ENCODE results near the gene ARL4A. TPM values are rescaled to one million over a fixed set of nuclear protein-coding genes. Genes with fewer than 3 reads are reported as not detected.

ARL4A gene
- total and polyA plus RNA-seq, 2 of the 13 experiments (the other 11 are each of a cell fraction or from before 2014, with no cell fraction given) = 10.8 to 25.6 TPM

GRCh38 chr7:12686234-12686890 lies 1.1 kb upstream of the ARL4A start (continued):
- TF ChIP-seq, protein P1, sequence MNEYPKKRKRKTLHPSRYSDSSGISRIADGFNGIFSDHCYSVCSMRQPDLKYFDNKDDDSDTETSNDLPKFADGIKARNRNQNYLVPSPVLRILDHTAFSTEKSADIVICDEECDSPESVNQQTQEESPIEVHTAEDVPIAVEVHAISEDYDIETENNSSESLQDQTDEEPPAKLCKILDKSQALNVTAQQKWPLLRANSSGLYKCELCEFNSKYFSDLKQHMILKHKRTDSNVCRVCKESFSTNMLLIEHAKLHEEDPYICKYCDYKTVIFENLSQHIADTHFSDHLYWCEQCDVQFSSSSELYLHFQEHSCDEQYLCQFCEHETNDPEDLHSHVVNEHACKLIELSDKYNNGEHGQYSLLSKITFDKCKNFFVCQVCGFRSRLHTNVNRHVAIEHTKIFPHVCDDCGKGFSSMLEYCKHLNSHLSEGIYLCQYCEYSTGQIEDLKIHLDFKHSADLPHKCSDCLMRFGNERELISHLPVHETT (CRISPR knock-in tag; conservative IDR thresholded peaks at IDR 0.05) = no peak; the same call in 1 of the 2 replicates
- 0 out of 2 replicates have a peak, but pooled peaks have one; percentile 0 for TF ChIP-seq ZSCAN29 (CRISPR knock-in tag; conservative IDR thresholded peaks at IDR 0.05)
- TF ChIP-seq ZNF468 (CRISPR knock-in tag; IDR thresholded peaks at IDR 0.05) = peak; percentile 58; the same call in 1 of the 2 replicates
- TF ChIP-seq REPIN1 (CRISPR knock-in tag; IDR thresholded peaks at IDR 0.05; ENCODE audit: borderline replicate concordance, low read depth) = peak; percentile 22; the same call in 1 of the 2 replicates
- TF ChIP-seq HNRNPK (IDR thresholded peaks at IDR 0.05; ENCODE audit: low read depth, low read length, poor library complexity, severe bottlenecking) = no peak
- no peak for TF ChIP-seq REXO4 (CRISPR knock-in tag; IDR thresholded peaks at IDR 0.05; ENCODE audit: borderline replicate concordance)
- peak; percentile 95; the same call in 2 of the 3 replicates for TF ChIP-seq MXI1 (IDR thresholded peaks at IDR 0.05; ENCODE audit: borderline replicate concordance, low read depth, low read length)
- TF ChIP-seq ZNF7 (CRISPR knock-in tag; IDR thresholded peaks at IDR 0.05) = no peak
- TF ChIP-seq CENPT (CRISPR knock-in tag; IDR thresholded peaks at IDR 0.05; ENCODE audit: low read depth) = no peak
- TF ChIP-seq SIN3A (IDR thresholded peaks at IDR 0.05; ENCODE audit: borderline replicate concordance, low read depth, low read length) = peak; percentile 84; the same call in 1 of the 2 replicates
- TF ChIP-seq CERS6 (CRISPR knock-in tag; IDR thresholded peaks at IDR 0.05) = 0 out of 2 replicates have a peak, but pooled peaks have one; percentile 48
- TF ChIP-seq, protein P2, sequence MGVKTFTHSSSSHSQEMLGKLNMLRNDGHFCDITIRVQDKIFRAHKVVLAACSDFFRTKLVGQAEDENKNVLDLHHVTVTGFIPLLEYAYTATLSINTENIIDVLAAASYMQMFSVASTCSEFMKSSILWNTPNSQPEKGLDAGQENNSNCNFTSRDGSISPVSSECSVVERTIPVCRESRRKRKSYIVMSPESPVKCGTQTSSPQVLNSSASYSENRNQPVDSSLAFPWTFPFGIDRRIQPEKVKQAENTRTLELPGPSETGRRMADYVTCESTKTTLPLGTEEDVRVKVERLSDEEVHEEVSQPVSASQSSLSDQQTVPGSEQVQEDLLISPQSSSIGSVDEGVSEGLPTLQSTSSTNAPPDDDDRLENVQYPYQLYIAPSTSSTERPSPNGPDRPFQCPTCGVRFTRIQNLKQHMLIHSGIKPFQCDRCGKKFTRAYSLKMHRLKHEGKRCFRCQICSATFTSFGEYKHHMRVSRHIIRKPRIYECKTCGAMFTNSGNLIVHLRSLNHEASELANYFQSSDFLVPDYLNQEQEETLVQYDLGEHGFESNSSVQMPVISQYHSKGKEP (CRISPR knock-in tag; IDR thresholded peaks at IDR 0.05) = no peak
- TF ChIP-seq POLR2A (IDR thresholded peaks at IDR 0.05; ENCODE audit: insufficient read depth in 1 of 2, low read depth in 2 of 2, low read length in 2 of 2) = no peak
- TF ChIP-seq JUNB (CRISPR knock-in tag; IDR thresholded peaks at IDR 0.05; ENCODE audit: borderline replicate concordance) = no peak
- TF ChIP-seq ZBTB7B (CRISPR knock-in tag; IDR thresholded peaks at IDR 0.05) = no peak
- 0 out of 2 replicates have a peak, but pooled peaks have one; percentile 85 for TF ChIP-seq ZFP90 (CRISPR knock-in tag; IDR thresholded peaks at IDR 0.05; ENCODE audit: borderline replicate concordance)
- peak; percentile 69 for TF ChIP-seq TBL1XR1 (IDR thresholded peaks at IDR 0.05; ENCODE audit: borderline replicate concordance, low read length, partially characterized antibody)
- no peak for TF ChIP-seq ZNF558 (CRISPR knock-in tag; IDR thresholded peaks at IDR 0.05; ENCODE audit: borderline replicate concordance)
- no peak for TF ChIP-seq NFKBIZ (CRISPR knock-in tag; IDR thresholded peaks at IDR 0.05)
- no peak for TF ChIP-seq GABPA (IDR thresholded peaks at IDR 0.05; ENCODE audit: low read depth, low read length)
- peak; percentile 69 for TF ChIP-seq GABPA (CRISPR knock-in tag; IDR thresholded peaks at IDR 0.05; ENCODE audit: low read depth)
- TF ChIP-seq SATB2 (CRISPR knock-in tag; IDR thresholded peaks at IDR 0.05) = no peak
- peak; percentile 51 for TF ChIP-seq CBX1 (IDR thresholded peaks at IDR 0.05; ENCODE audit: low read depth)
- no peak for TF ChIP-seq FOXK2 (IDR thresholded peaks at IDR 0.05)
- peak; percentile 54 for TF ChIP-seq RBM22 (optimal IDR thresholded peaks at IDR 0.05; ENCODE audit: low read length)

Measured in HepG2 (cell line).